Measurements from ENCODE around the gene DOCK3. TPM values are rescaled to one million over a fixed set of nuclear protein-coding genes. Genes with fewer than 3 reads are reported as not detected.

DOCK3 gene
- total RNA-seq, 1 experiment from 2014 or later, result 0.04 TPM

GRCh38 chr3:51333021-51333420, 658.3 kb downstream of the DOCK3 start:
- H3K9me3 ChIP-seq (ENCODE audit: low read length), result no peaks in the 10 kb centered on the region
- no peak overlapping the region for H3K4me2 ChIP-seq (ENCODE audit: low read depth, low read length, poor library complexity, severe bottlenecking)
- no peak overlapping the region for H2AFZ ChIP-seq (ENCODE audit: low read length)
- no peak for DNase-seq
- no peak overlapping the region for H3K4me3 ChIP-seq (ENCODE audit: low read length)
- peaks cover 8% of the 10 kb centered on the region for H3K4me1 ChIP-seq (ENCODE audit: low read length)
- H3K27ac ChIP-seq (ENCODE audit: low read length), result no peak overlapping the region
- H4K20me1 ChIP-seq (ENCODE audit: insufficient read depth, low read depth, low read length), result no peaks in the 10 kb centered on the region
- no peaks in the 10 kb centered on the region for H3K79me2 ChIP-seq (ENCODE audit: low read length)
- H3K9me2 ChIP-seq (replicated peaks; ENCODE audit: insufficient read depth, low read length), result no peaks in the 10 kb centered on the region
- H3K27me3 ChIP-seq (ENCODE audit: low read length), result no peaks in the 10 kb centered on the region
- H3K36me3 ChIP-seq (ENCODE audit: insufficient read depth, low read length), result no peaks in the 10 kb centered on the region
- no peak overlapping the region for H3K9ac ChIP-seq (ENCODE audit: low read length)

- DNase-seq, result no peak
- Histone ChIP-seq H3K4me2 (ENCODE audit: low read depth, low read length, poor library complexity, severe bottlenecking) (no peak overlapping the region), H3K4me3 (ENCODE audit: low read length) (no peak overlapping the region), H2AFZ (ENCODE audit: low read length) (no peak overlapping the region), H3K79me2 (ENCODE audit: low read length) (no peaks in the 10 kb centered on the region), H3K9ac (ENCODE audit: low read length) (no peak overlapping the region), H3K36me3 (ENCODE audit: insufficient read depth, low read length) (no peaks in the 10 kb centered on the region), H3K9me3 (ENCODE audit: low read length) (no peaks in the 10 kb centered on the region), H3K27ac (ENCODE audit: low read length) (no peak overlapping the region), H3K4me1 (ENCODE audit: low read length) (peaks cover 2% of the 10 kb centered on the region; the same call in 1 of the 2 replicates), H4K20me1 (ENCODE audit: insufficient read depth, low read depth, low read length) (no peaks in the 10 kb centered on the region), H3K27me3 (ENCODE audit: low read length) (no peaks in the 10 kb centered on the region), H3K9me2 (replicated peaks; ENCODE audit: insufficient read depth, low read length) (no peaks in the 10 kb centered on the region)
Observed at GRCh38 chr3:51336261-51336660, 661.5 kb downstream of the DOCK3 start.

- Histone ChIP-seq H3K4me3 (ENCODE audit: low read length) (no peak overlapping the region), H3K79me2 (ENCODE audit: low read length) (no peaks in the 10 kb centered on the region), H3K9me2 (replicated peaks; ENCODE audit: insufficient read depth, low read length) (no peaks in the 10 kb centered on the region), H3K27me3 (ENCODE audit: low read length) (no peaks in the 10 kb centered on the region), H4K20me1 (ENCODE audit: insufficient read depth, low read depth, low read length) (no peaks in the 10 kb centered on the region), H3K4me2 (ENCODE audit: low read depth, low read length, poor library complexity, severe bottlenecking) (no peak overlapping the region), H3K9ac (ENCODE audit: low read length) (no peak overlapping the region), H3K4me1 (ENCODE audit: low read length) (peaks cover 4% of the 10 kb centered on the region; the same call in 1 of the 2 replicates), H3K9me3 (ENCODE audit: low read length) (no peaks in the 10 kb centered on the region), H2AFZ (ENCODE audit: low read length) (no peak overlapping the region), H3K27ac (ENCODE audit: low read length) (no peak overlapping the region), H3K36me3 (ENCODE audit: insufficient read depth, low read length) (no peaks in the 10 kb centered on the region)
- no peak for DNase-seq
Observed at GRCh38 chr3:51337666-51338065, 662.9 kb downstream of the DOCK3 start.

- no peaks in the 10 kb centered on the region for H3K36me3 ChIP-seq (ENCODE audit: insufficient read depth, low read length)
- H3K4me1 ChIP-seq (ENCODE audit: low read length), result peaks cover 4% of the 10 kb centered on the region; the same call in 1 of the 2 replicates
- H3K9me2 ChIP-seq (replicated peaks; ENCODE audit: insufficient read depth, low read length), result no peaks in the 10 kb centered on the region
- H3K4me2 ChIP-seq (ENCODE audit: low read depth, low read length, poor library complexity, severe bottlenecking), result no peak overlapping the region
- no peaks in the 10 kb centered on the region for H3K9me3 ChIP-seq (ENCODE audit: low read length)
- H3K27me3 ChIP-seq (ENCODE audit: low read length), result no peaks in the 10 kb centered on the region
- no peaks in the 10 kb centered on the region for H4K20me1 ChIP-seq (ENCODE audit: insufficient read depth, low read depth, low read length)
- no peak for DNase-seq
- H3K4me3 ChIP-seq (ENCODE audit: low read length), result no peak overlapping the region
- H3K27ac ChIP-seq (ENCODE audit: low read length), result no peak overlapping the region
- no peak overlapping the region for H3K9ac ChIP-seq (ENCODE audit: low read length)
- H3K79me2 ChIP-seq (ENCODE audit: low read length), result no peaks in the 10 kb centered on the region
- H2AFZ ChIP-seq (ENCODE audit: low read length), result no peak overlapping the region
Observed at GRCh38 chr3:51338632-51339031, 663.9 kb downstream of the DOCK3 start.

GRCh38 chr3:51340013-51340829, 665.5 kb downstream of the DOCK3 start:
- no peaks in the 10 kb centered on the region for H3K9me3 ChIP-seq (ENCODE audit: low read length)
- H3K4me2 ChIP-seq (ENCODE audit: low read depth, low read length, poor library complexity, severe bottlenecking), result no peak overlapping the region
- H3K36me3 ChIP-seq (ENCODE audit: insufficient read depth, low read length), result no peaks in the 10 kb centered on the region
- H4K20me1 ChIP-seq (ENCODE audit: insufficient read depth, low read depth, low read length), result no peaks in the 10 kb centered on the region
- H3K9ac ChIP-seq (ENCODE audit: low read length), result no peak overlapping the region
- H3K27ac ChIP-seq (ENCODE audit: low read length), result no peak overlapping the region
- H3K4me1 ChIP-seq (ENCODE audit: low read length), result peaks cover 4% of the 10 kb centered on the region; the same call in 1 of the 2 replicates
- no peaks in the 10 kb centered on the region for H3K79me2 ChIP-seq (ENCODE audit: low read length)
- no peak overlapping the region for H2AFZ ChIP-seq (ENCODE audit: low read length)
- H3K9me2 ChIP-seq (replicated peaks; ENCODE audit: insufficient read depth, low read length), result no peaks in the 10 kb centered on the region
- no peaks in the 10 kb centered on the region for H3K27me3 ChIP-seq (ENCODE audit: low read length)
- no peak for DNase-seq
- H3K4me3 ChIP-seq (ENCODE audit: low read length), result no peak overlapping the region

- Histone ChIP-seq H3K4me1 (ENCODE audit: low read length) (peaks cover 4% of the 10 kb centered on the region; the same call in 1 of the 2 replicates), H3K27me3 (ENCODE audit: low read length) (no peaks in the 10 kb centered on the region), H3K4me3 (ENCODE audit: low read length) (no peak overlapping the region), H2AFZ (ENCODE audit: low read length) (no peak overlapping the region), H3K9ac (ENCODE audit: low read length) (no peak overlapping the region), H3K9me2 (replicated peaks; ENCODE audit: insufficient read depth, low read length) (no peaks in the 10 kb centered on the region), H4K20me1 (ENCODE audit: insufficient read depth, low read depth, low read length) (no peaks in the 10 kb centered on the region), H3K9me3 (ENCODE audit: low read length) (no peaks in the 10 kb centered on the region), H3K36me3 (ENCODE audit: insufficient read depth, low read length) (no peaks in the 10 kb centered on the region), H3K27ac (ENCODE audit: low read length) (no peak overlapping the region), H3K79me2 (ENCODE audit: low read length) (no peaks in the 10 kb centered on the region), H3K4me2 (ENCODE audit: low read depth, low read length, poor library complexity, severe bottlenecking) (no peak overlapping the region)
- DNase-seq, result no peak
Observed at GRCh38 chr3:51340989-51341636, 666.4 kb downstream of the DOCK3 start.

GRCh38 chr3:51343918-51344687, 669.4 kb downstream of the DOCK3 start:
- no peak overlapping the region for H3K4me3 ChIP-seq (ENCODE audit: low read length)
- no peaks in the 10 kb centered on the region for H3K79me2 ChIP-seq (ENCODE audit: low read length)
- no peaks in the 10 kb centered on the region for H3K9me3 ChIP-seq (ENCODE audit: low read length)
- H3K9me2 ChIP-seq (replicated peaks; ENCODE audit: insufficient read depth, low read length), result no peaks in the 10 kb centered on the region
- no peaks in the 10 kb centered on the region for H4K20me1 ChIP-seq (ENCODE audit: insufficient read depth, low read depth, low read length)
- no peaks in the 10 kb centered on the region for H3K27me3 ChIP-seq (ENCODE audit: low read length)
- DNase-seq, result no peak
- H3K4me2 ChIP-seq (ENCODE audit: low read depth, low read length, poor library complexity, severe bottlenecking), result no peak overlapping the region
- no peak overlapping the region for H3K27ac ChIP-seq (ENCODE audit: low read length)
- H2AFZ ChIP-seq (ENCODE audit: low read length), result no peak overlapping the region
- H3K36me3 ChIP-seq (ENCODE audit: insufficient read depth, low read length), result no peaks in the 10 kb centered on the region
- no peak overlapping the region for H3K9ac ChIP-seq (ENCODE audit: low read length)
- peaks cover 4% of the 10 kb centered on the region; the same call in 1 of the 2 replicates for H3K4me1 ChIP-seq (ENCODE audit: low read length)

GRCh38 chr3:51350751-51351150, 676.0 kb downstream of the DOCK3 start:
- Histone ChIP-seq H3K4me3 (ENCODE audit: low read length) (no peak overlapping the region), H3K4me1 (ENCODE audit: low read length) (no peaks in the 10 kb centered on the region), H3K9ac (ENCODE audit: low read length) (no peak overlapping the region), H3K79me2 (ENCODE audit: low read length) (no peaks in the 10 kb centered on the region), H3K27me3 (ENCODE audit: low read length) (no peaks in the 10 kb centered on the region), H3K9me2 (replicated peaks; ENCODE audit: insufficient read depth, low read length) (no peaks in the 10 kb centered on the region), H4K20me1 (ENCODE audit: insufficient read depth, low read depth, low read length) (no peaks in the 10 kb centered on the region), H3K9me3 (ENCODE audit: low read length) (no peaks in the 10 kb centered on the region), H3K27ac (ENCODE audit: low read length) (no peak overlapping the region), H3K4me2 (ENCODE audit: low read depth, low read length, poor library complexity, severe bottlenecking) (no peak overlapping the region), H3K36me3 (ENCODE audit: insufficient read depth, low read length) (no peaks in the 10 kb centered on the region), H2AFZ (ENCODE audit: low read length) (no peak overlapping the region)
- DNase-seq, result no peak
